SK-N-SH (cell line): Measurements from ENCODE around the gene SCD5. TPM values are rescaled to one million over a fixed set of nuclear protein-coding genes. Genes with fewer than 3 reads are reported as not detected.

Source experiments
- CTCF ChIA-PET: fragments of 300-600, 350-600 bp; formaldehyde crosslinking; extraction: SDS; loops from one replicate; lab custom pipeline; 2021; lab: Yijun Ruan, JAX
- POLR2A ChIA-PET: fragments of 350-600 bp; sonication (Branson Sonifier 250); formaldehyde crosslinking; extraction: SDS; loops from one replicate; lab custom pipeline; 2020; ENCODE audit warnings: antibody characterized with exemption, inconsistent platforms; lab: Yijun Ruan, JAX
- DNase-seq: peaks from one replicate; pipeline ENCODE4 v3.0.0; 2012
- H2AFZ ChIP-seq: fragments of 200-600 bp; sonication (generic); 2 replicates; pipeline ENCODE4 v1.8.1; 2016; ENCODE audit warnings: antibody characterized with exemption, mild to moderate bottlenecking, low read depth
- H3F3A ChIP-seq: fragments of 200-600 bp; sonication (generic); replicated peaks from 2 replicates; pipeline ENCODE3; 2016; ENCODE audit warnings: antibody characterized with exemption, mild to moderate bottlenecking; ENCODE audit not compliant: insufficient read depth
- H3K27ac ChIP-seq, 2 experiments: fragments of 200-500 bp in 1 of 2; fragments of 200-600 bp in 1 of 2; sonication (Bioruptor generic) in 1 of 2; sonication (generic), shearing (Covaris generic) in 1 of 2; 2 replicates each; pipeline versions ENCODE4 v1.5.1 to v1.6.1; 2014 to 2016; ENCODE audit warnings: low read depth in 2 of 2, inconsistent platforms in 1 of 2, low read length in 1 of 2, mild to moderate bottlenecking in 1 of 2, mixed read lengths in 1 of 2
- H3K27me3 ChIP-seq: fragments of 200-600 bp; sonication (generic), shearing (Covaris generic); 2 replicates; pipeline ENCODE4 v1.6.1; 2016; ENCODE audit warnings: mixed run types; ENCODE audit not compliant: insufficient read depth
- H3K36me3 ChIP-seq, 2 experiments: fragments of 200-500 bp in 1 of 2; fragments of 200-600 bp in 1 of 2; sonication (Bioruptor generic) in 1 of 2; sonication (generic) in 1 of 2; replicated peaks in 1 of 2; 2 replicates each; pipeline versions ENCODE3 to v1.5.1; 2014 to 2016; ENCODE audit warnings: low read length in 1 of 2, mild to moderate bottlenecking in 1 of 2; ENCODE audit not compliant: insufficient read depth in 2 of 2, control insufficient read depth in 1 of 2
- H3K4me1 ChIP-seq, 2 experiments: fragments of 200-500 bp in 1 of 2; fragments of 200-600 bp in 1 of 2; sonication (Bioruptor generic) in 1 of 2; sonication (generic), shearing (Covaris generic) in 1 of 2; 2 replicates each; pipeline versions ENCODE4 v1.5.1 to v1.6.1; 2014 to 2016; ENCODE audit warnings: low read depth in 1 of 2, low read length in 1 of 2, mixed run types in 1 of 2; ENCODE audit not compliant: insufficient read depth in 2 of 2, control insufficient read depth in 1 of 2
- H3K4me2 ChIP-seq: fragments of 200-600 bp; sonication (generic), shearing (Covaris generic); 2 replicates; pipeline ENCODE4 v1.6.1; 2017; ENCODE audit warnings: mixed run types
- H3K4me3 ChIP-seq, 2 experiments: fragments of 200-500 bp in 1 of 2; fragments of 200-600 bp in 1 of 2; sonication (Bioruptor generic) in 1 of 2; sonication (generic), shearing (Covaris generic) in 1 of 2; 2 replicates each; pipeline versions ENCODE4 v1.5.1 to v1.8.1; 2014 to 2016; ENCODE audit warnings: low read depth in 2 of 2, inconsistent platforms in 1 of 2, low read length in 1 of 2, mild to moderate bottlenecking in 1 of 2, mixed read lengths in 1 of 2, moderate library complexity in 1 of 2
- H3K79me2 ChIP-seq: fragments of 200-600 bp; sonication (generic); 2 replicates; pipeline ENCODE4 v1.8.1; 2017; ENCODE audit warnings: mild to moderate bottlenecking; ENCODE audit not compliant: insufficient read depth
- H3K9ac ChIP-seq: fragments of 200-600 bp; sonication (generic); 2 replicates; pipeline ENCODE4 v1.6.1; 2017; ENCODE audit warnings: mixed run types
- H3K9me2 ChIP-seq: fragments of 200-600 bp; sonication (generic); 2 replicates; pipeline ENCODE4 v1.6.1; 2017; ENCODE audit warnings: mixed run types
- H3K9me3 ChIP-seq: fragments of 200-600 bp; sonication (generic); 2 replicates; pipeline ENCODE4 v1.6.1; 2017; ENCODE audit warnings: mixed run types, mild to moderate bottlenecking, moderate library complexity
- H4K20me1 ChIP-seq: fragments of 200-600 bp; sonication (generic); 2 replicates; pipeline ENCODE4 v1.6.1; 2017; ENCODE audit warnings: mild to moderate bottlenecking, mixed run types; ENCODE audit not compliant: insufficient read depth
- CTCF ChIP-seq: fragments of 200-600 bp; sonication (generic); IDR thresholded peaks from 2 replicates; pipeline ENCODE4 v1.6.1; 2017; ENCODE audit warnings: antibody characterized with exemption, mild to moderate bottlenecking, moderate library complexity
- MAX ChIP-seq: IDR thresholded peaks from 2 replicates; pipeline ENCODE4 v1.4.0; 2012; ENCODE audit warnings: low read depth
- POLR2AphosphoS5 ChIP-seq: IDR thresholded peaks from 2 replicates; pipeline ENCODE4 v1.6.1; 2012; ENCODE audit warnings: low read depth, low read length
- REST ChIP-seq: IDR thresholded peaks from 2 replicates; pipeline ENCODE4 v1.6.1; 2012; ENCODE audit warnings: mild to moderate bottlenecking, low read depth, low read length, moderate library complexity
- RXRA ChIP-seq: IDR thresholded peaks from 2 replicates; pipeline ENCODE4 v1.4.0; 2012; ENCODE audit warnings: low read depth, mild to moderate bottlenecking, borderline replicate concordance
- TAF1 ChIP-seq: IDR thresholded peaks from 2 replicates; pipeline ENCODE4 v1.6.1; 2012; ENCODE audit warnings: low read depth, mild to moderate bottlenecking, low read length, moderate library complexity, borderline replicate concordance
- TEAD4 ChIP-seq: IDR thresholded peaks from 2 replicates; pipeline ENCODE4 v1.4.0; 2012; ENCODE audit warnings: mild to moderate bottlenecking, borderline replicate concordance; ENCODE audit not compliant: insufficient read depth
- USF2 ChIP-seq: fragments of 150-350 bp; IDR thresholded peaks from 2 replicates; pipeline ENCODE4 v1.6.1; 2017; ENCODE audit warnings: antibody characterized with exemption, low read length, low read depth, borderline replicate concordance
- ZBTB33 ChIP-seq: IDR thresholded peaks from 2 replicates; pipeline ENCODE4 v1.4.0; 2012; ENCODE audit warnings: low read depth, borderline replicate concordance
- WGBS: methylation state at CpG from one replicate; pipeline ENCODE4 v1.1.6; 2017; ENCODE audit warnings: low lambda C conversion rate; 5-methylcytosine and 5-hydroxymethylcytosine counted together
- polyA plus RNA-seq, 3 experiments: library from polyadenylated mRNA; depleted of rRNA; stranded (reverse); fragments of >200 nt; gene quantifications; 2 replicates each; pipeline ENCODE4 v1.2.3, GENCODE V29; 2012

Gene SCD5
- polyA plus RNA-seq, 1 of the 3 experiments (the other 2 are of a cell fraction), result 23.7 TPM

GRCh38 chr4:82639971-82640370 lies 158.6 kb downstream of the SCD5 start:
- TF ChIP-seq CTCF (no peak), TAF1 (no peak), MAX (no peak), POLR2AphosphoS5 (no peak), USF2 (no peak), ZBTB33 (no peak), TEAD4 (no peak)
- TF ChIP-seq, all 33 proteins: peak for 0
- WGBS, result 71% methylated on average over 4 of the region's 8 CpGs
- no peaks in the 10 kb centered on the region for H4K20me1 ChIP-seq
- no peak overlapping the region for H3K27ac ChIP-seq
- DNase-seq, result no peak
- ChIA-PET CTCF (no interaction called here), POLR2A (no interaction called here)
- H3K4me2 ChIP-seq, result no peak overlapping the region
- H2AFZ ChIP-seq, result no peak overlapping the region
- no peaks in the 10 kb centered on the region for H3K9me3 ChIP-seq
- peaks cover 0 to 4% of the 10 kb centered on the region in 2 experiments; a peak in 1 of 4 replicates for H3K4me1 ChIP-seq
- H3K4me3 ChIP-seq, result no peak overlapping the region
- H3F3A ChIP-seq, result no peaks in the 10 kb centered on the region
- peaks cover 0 to 7% of the 10 kb centered on the region in 2 experiments for H3K36me3 ChIP-seq
- no peaks in the 10 kb centered on the region for H3K79me2 ChIP-seq
- no peaks in the 10 kb centered on the region for H3K9me2 ChIP-seq
- H3K9ac ChIP-seq, result no peak overlapping the region
- H3K27me3 ChIP-seq, result no peaks in the 10 kb centered on the region

- Histone ChIP-seq H2AFZ (no peak overlapping the region), H3F3A (no peaks in the 10 kb centered on the region), H3K9ac (no peak overlapping the region), H3K27ac (no peak overlapping the region), H3K4me2 (no peak overlapping the region), H3K4me1 (no peaks in the 10 kb centered on the region), H3K79me2 (no peaks in the 10 kb centered on the region), H3K9me3 (no peaks in the 10 kb centered on the region), H3K4me3 (no peak overlapping the region), H3K36me3 (peaks cover 0 to 7% of the 10 kb centered on the region in 2 experiments), H3K27me3 (no peaks in the 10 kb centered on the region), H4K20me1 (no peaks in the 10 kb centered on the region), H3K9me2 (no peaks in the 10 kb centered on the region)
- WGBS, result 79% methylated on average over 2 of the region's 2 CpGs
- ChIA-PET POLR2A (no interaction called here), CTCF (interaction anchor here (0.9 kb wide), 1 partner anchor 162 kb away, joined by 3 read pairs; no protein-coding TSS in a partner anchor)
- no peak for DNase-seq
- TF ChIP-seq RXRA, result no peak
- TF ChIP-seq REST, result no peak
Measured at GRCh38 chr4:82638479-82638878, 160.1 kb downstream of the SCD5 start.
